ENCODE measurements around the gene MMP2.

MMP2 gene

GRCh38 chr16:55495616-55496289, 16.8 kb downstream of the MMP2 start:
- no peak for DNase-seq (ENCODE audit: low read depth)

- DNase-seq (ENCODE audit: low read depth) = no peak
These were observed 17.6 kb downstream of the MMP2 start for GRCh38 chr16:55496509-55497145.

- no peak for DNase-seq (ENCODE audit: low read depth)
These were observed 18.6 kb downstream of the MMP2 start for GRCh38 chr16:55497558-55497957.

- DNase-seq (ENCODE audit: low read depth) = no peak
These were observed 19.1 kb downstream of the MMP2 start for GRCh38 chr16:55498101-55498500.

- no peak for DNase-seq (ENCODE audit: low read depth)
These were observed 20.3 kb downstream of the MMP2 start for GRCh38 chr16:55499281-55499680.

- no peak for DNase-seq (ENCODE audit: low read depth)
These were observed 21.0 kb downstream of the MMP2 start for GRCh38 chr16:55499951-55500529.

- no peak for DNase-seq (ENCODE audit: low read depth)
These were observed 21.6 kb downstream of the MMP2 start for GRCh38 chr16:55500530-55501011.

GRCh38 chr16:55501549-55502322, 22.7 kb downstream of the MMP2 start:
- no peak for DNase-seq (ENCODE audit: low read depth)

- DNase-seq (ENCODE audit: low read depth) = no peak
These were observed 23.9 kb downstream of the MMP2 start for GRCh38 chr16:55502801-55503366.

- no peak for DNase-seq (ENCODE audit: low read depth)
These were observed 24.9 kb downstream of the MMP2 start for GRCh38 chr16:55503726-55504550.

- no peak for DNase-seq (ENCODE audit: low read depth)
These were observed 26.5 kb downstream of the MMP2 start for GRCh38 chr16:55505333-55506015.

GRCh38 chr16:55506083-55506482, 27.1 kb downstream of the MMP2 start:
- DNase-seq (ENCODE audit: low read depth) = no peak

GRCh38 chr16:55506708-55507107, 27.7 kb downstream of the MMP2 start:
- no peak for DNase-seq (ENCODE audit: low read depth)

GRCh38 chr16:55508271-55508921, 29.4 kb downstream of the MMP2 start:
- no peak for DNase-seq (ENCODE audit: low read depth)

- no peak for DNase-seq (ENCODE audit: low read depth)
These were observed 30.2 kb downstream of the MMP2 start, which contains the start of gene LPCAT2 for GRCh38 chr16:55508941-55509931. Gene LPCAT2 (plus strand): TSS chr16:55509072. CDS start chr16:55509182, 110 bp downstream.

GRCh38 chr16:55510185-55510805, 31.3 kb downstream of the MMP2 start:
- no peak for DNase-seq (ENCODE audit: low read depth)

- DNase-seq (ENCODE audit: low read depth) = no peak
These were observed 33.9 kb downstream of the MMP2 start for GRCh38 chr16:55512941-55513340.

- no peak for DNase-seq (ENCODE audit: low read depth)
These were observed 34.6 kb downstream of the MMP2 start for GRCh38 chr16:55513616-55514015.
